RWPE1 (cell line): ENCODE data around the gene NLGN1.

Experiments used
- CTCF ChIA-PET: fragments of 350-600 bp; sonication (Branson Sonifier 250); formaldehyde crosslinking; extraction: SDS; loops from one replicate; lab custom pipeline; 2021; lab: Yijun Ruan, JAX
- POLR2A ChIA-PET: fragments of 400-600 bp; formaldehyde crosslinking; extraction: SDS; loops from one replicate; lab custom pipeline; 2020; ENCODE audit warnings: antibody characterized with exemption; ENCODE audit not compliant: low non-redundant PET; lab: Yijun Ruan, JAX
- DNase-seq: peaks from one replicate; pipeline ENCODE4 v3.0.0; 2012; ENCODE audit warnings: low spot score
- H3K27ac ChIP-seq: fragments of 450-650 bp; 2 replicates; pipeline ENCODE4 v1.5.1; 2017
- CTCF ChIP-seq: fragments of 450-650 bp; conservative IDR thresholded peaks from 2 replicates; pipeline ENCODE4 v1.5.1; 2017; ENCODE audit warnings: low read depth, mild to moderate bottlenecking

The NLGN1 gene

GRCh38 chr3:173932624-173933023, 535.1 kb downstream of the NLGN1 start:
- DNase-seq: no peak
- ChIA-PET POLR2A (no interaction called here), CTCF (no interaction called here)
- H3K27ac ChIP-seq: no peak overlapping the region
- no peak for TF ChIP-seq CTCF

- H3K27ac ChIP-seq: no peak overlapping the region
- ChIA-PET POLR2A (no interaction called here), CTCF (no interaction called here)
- no peak for TF ChIP-seq CTCF
- no peak for DNase-seq
Measured at GRCh38 chr3:173933113-173933512, 535.6 kb downstream of the NLGN1 start.

GRCh38 chr3:173936316-173936715, 538.8 kb downstream of the NLGN1 start:
- DNase-seq: no peak
- CTCF ChIA-PET: no interaction called here
- TF ChIP-seq CTCF: no peak
- no peak overlapping the region for H3K27ac ChIP-seq
- POLR2A ChIA-PET: no interaction called here

GRCh38 chr3:173938159-173938558, 540.6 kb downstream of the NLGN1 start:
- ChIA-PET POLR2A (no interaction called here), CTCF (interaction anchor here (0.6 kb wide), 1 partner anchor 1928 kb away, joined by 5 read pairs; no protein-coding TSS in a partner anchor)
- no peak overlapping the region for H3K27ac ChIP-seq
- no peak for TF ChIP-seq CTCF
- DNase-seq: no peak

- no peak for DNase-seq
- ChIA-PET CTCF (no interaction called here), POLR2A (no interaction called here)
- H3K27ac ChIP-seq: no peak overlapping the region
- no peak for TF ChIP-seq CTCF
Measured at GRCh38 chr3:173938616-173939015, 541.1 kb downstream of the NLGN1 start.

- CTCF ChIA-PET: interaction anchor here (0.5 kb wide), 1 partner anchor 146 kb away, joined by 3 read pairs; no protein-coding TSS in a partner anchor
- DNase-seq: no peak
- no peak for TF ChIP-seq CTCF
- H3K27ac ChIP-seq: no peak overlapping the region
- POLR2A ChIA-PET: no interaction called here
Measured at GRCh38 chr3:173939331-173939730, 541.8 kb downstream of the NLGN1 start.

- ChIA-PET POLR2A (no interaction called here), CTCF (no interaction called here)
Measured at GRCh38 chr3:173943264-173943663, 545.7 kb downstream of the NLGN1 start.

More at GRCh38 chr3:173943264-173943663, 545.7 kb downstream of the NLGN1 start:
- TF ChIP-seq CTCF: no peak
- H3K27ac ChIP-seq: no peak overlapping the region
- no peak for DNase-seq
